Karpas-422 (cell line): ENCODE measurements around the gene PLOD3. TPM values are rescaled to one million over a fixed set of nuclear protein-coding genes. Genes with fewer than 3 reads are reported as not detected.

ENCODE experiments used
- DNase-seq: peaks from one replicate; pipeline ENCODE4 v3.0.0-alpha.2; 2015
- H2AFZ ChIP-seq: fragments of 200-600 bp; sonication (generic); 2 replicates; pipeline ENCODE4 v1.6.1; 2014; ENCODE audit warnings: antibody characterized with exemption, low read length, mixed read lengths
- H3K27ac ChIP-seq: fragments of 200-600 bp; sonication (generic); 2 replicates; pipeline ENCODE4 v1.5.1; 2014; ENCODE audit warnings: mild to moderate bottlenecking, low read length, moderate library complexity
- H3K27me3 ChIP-seq: fragments of 200-600 bp; sonication (generic); 2 replicates; pipeline ENCODE4 v1.6.1; 2014; ENCODE audit warnings: low read length, mixed read lengths
- H3K36me3 ChIP-seq: fragments of 200-600 bp; sonication (generic); 2 replicates; pipeline ENCODE4 v1.6.1; 2014; ENCODE audit warnings: low read length, mixed read lengths; ENCODE audit not compliant: insufficient read depth
- H3K4me1 ChIP-seq: fragments of 200-600 bp; sonication (generic); 2 replicates; pipeline ENCODE4 v1.6.1; 2014; ENCODE audit warnings: mild to moderate bottlenecking, low read length, mixed read lengths
- H3K4me2 ChIP-seq: fragments of 200-600 bp; sonication (generic); 2 replicates; pipeline ENCODE4 v1.6.1; 2014; ENCODE audit warnings: low read length, low read depth, mild to moderate bottlenecking; ENCODE audit not compliant: poor library complexity, severe bottlenecking
- H3K4me3 ChIP-seq: fragments of 200-600 bp; sonication (generic); 2 replicates; pipeline ENCODE4 v1.5.1; 2014; ENCODE audit warnings: mild to moderate bottlenecking, antibody characterized with exemption, low read length, mixed read lengths
- H3K79me2 ChIP-seq: fragments of 200-600 bp; sonication (generic); 2 replicates; pipeline ENCODE4 v1.6.1; 2014; ENCODE audit warnings: mild to moderate bottlenecking, low read length, mixed read lengths
- H3K9ac ChIP-seq: fragments of 200-600 bp; sonication (generic); 2 replicates; pipeline ENCODE4 v1.6.0; 2014; ENCODE audit warnings: low read length
- H3K9me2 ChIP-seq: fragments of 200-600 bp; sonication (generic), shearing (Covaris generic); replicated peaks from 2 replicates; pipeline ENCODE4 v1.6.0; 2014; ENCODE audit warnings: mild to moderate bottlenecking, low read length, moderate library complexity; ENCODE audit not compliant: insufficient read depth
- H3K9me3 ChIP-seq: fragments of 300-700, 200-600 bp; sonication (generic); 2 replicates; pipeline ENCODE4 v1.6.1; 2014; ENCODE audit warnings: low read length, mixed read lengths
- H4K20me1 ChIP-seq: fragments of 200-600 bp; sonication (generic); 2 replicates; pipeline ENCODE4 v1.6.1; 2014; ENCODE audit warnings: mild to moderate bottlenecking, antibody characterized with exemption, low read length, low read depth; ENCODE audit not compliant: insufficient read depth
- total RNA-seq: library from RNA; depleted of rRNA; stranded (reverse); fragments of >200 nt; shearing (Covaris generic); gene quantifications from 2 replicates; pipeline ENCODE4 v1.2.3, GENCODE V29; 2014; ENCODE audit warnings: low replicate concordance

PLOD3 gene
- total RNA-seq, 1 experiment from 2014 or later, result 11.1 TPM

GRCh38 chr7:101186844-101187428, 30.4 kb downstream of the PLOD3 start:
- Histone ChIP-seq H3K9me3 (no peaks in the 10 kb centered on the region), H3K79me2 (no peaks in the 10 kb centered on the region), H3K9me2 (no peaks in the 10 kb centered on the region), H3K9ac (no peak overlapping the region), H3K36me3 (no peaks in the 10 kb centered on the region), H3K27ac (no peak overlapping the region), H3K27me3 (no peaks in the 10 kb centered on the region), H3K4me3 (no peak overlapping the region), H2AFZ (no peak overlapping the region), H3K4me2 (no peak overlapping the region), H3K4me1 (peaks cover 6% of the 10 kb centered on the region), H4K20me1 (no peaks in the 10 kb centered on the region)
- DNase-seq, result peak; percentile 54

- no peak overlapping the region for H2AFZ ChIP-seq
- no peak overlapping the region for H3K9ac ChIP-seq
- H3K4me3 ChIP-seq, result no peak overlapping the region
Observed at GRCh38 chr7:101186194-101186593, 31.2 kb downstream of the PLOD3 start.

GRCh38 chr7:101185258-101185839, 32.0 kb downstream of the PLOD3 start:
- no peaks in the 10 kb centered on the region for H3K27me3 ChIP-seq
- H3K79me2 ChIP-seq, result no peaks in the 10 kb centered on the region
- H3K27ac ChIP-seq, result no peak overlapping the region
- H3K9me3 ChIP-seq, result no peaks in the 10 kb centered on the region
- no peak overlapping the region for H3K4me2 ChIP-seq
- H4K20me1 ChIP-seq, result no peaks in the 10 kb centered on the region
- H3K9me2 ChIP-seq, result no peaks in the 10 kb centered on the region
- H3K9ac ChIP-seq, result no peak overlapping the region
- H3K4me3 ChIP-seq, result no peak overlapping the region
- H3K36me3 ChIP-seq, result no peaks in the 10 kb centered on the region
- H2AFZ ChIP-seq, result no peak overlapping the region
- H3K4me1 ChIP-seq, result peaks cover 7% of the 10 kb centered on the region
- no peak for DNase-seq

More at GRCh38 chr7:101186194-101186593, 31.2 kb downstream of the PLOD3 start:
- no peak overlapping the region for H3K4me2 ChIP-seq
- no peaks in the 10 kb centered on the region for H3K27me3 ChIP-seq
- H4K20me1 ChIP-seq, result no peaks in the 10 kb centered on the region
- H3K27ac ChIP-seq, result no peak overlapping the region
- no peaks in the 10 kb centered on the region for H3K36me3 ChIP-seq
- H3K4me1 ChIP-seq, result peaks cover 7% of the 10 kb centered on the region
- no peaks in the 10 kb centered on the region for H3K79me2 ChIP-seq
- DNase-seq, result no peak
- H3K9me3 ChIP-seq, result no peaks in the 10 kb centered on the region
- H3K9me2 ChIP-seq, result no peaks in the 10 kb centered on the region

- H4K20me1 ChIP-seq, result no peaks in the 10 kb centered on the region
- DNase-seq, result no peak
Observed at GRCh38 chr7:101180130-101180755, 37.1 kb downstream of the PLOD3 start, which contains the start of gene NAT16. TSS of gene NAT16 (minus strand) at chr7:101180293. CDS start at chr7:101174807, 5,486 bp downstream.

GRCh38 chr7:101179713-101180112, 37.7 kb downstream of the PLOD3 start:
- H3K79me2 ChIP-seq, result no peaks in the 10 kb centered on the region
- H3K27me3 ChIP-seq, result no peaks in the 10 kb centered on the region
- no peaks in the 10 kb centered on the region for H3K36me3 ChIP-seq
- no peak overlapping the region for H3K4me2 ChIP-seq
- H3K9me3 ChIP-seq, result no peaks in the 10 kb centered on the region
- no peaks in the 10 kb centered on the region for H4K20me1 ChIP-seq
- H2AFZ ChIP-seq, result no peak overlapping the region
- no peaks in the 10 kb centered on the region for H3K9me2 ChIP-seq
- DNase-seq, result no peak
- peaks cover 7% of the 10 kb centered on the region for H3K4me1 ChIP-seq
- H3K9ac ChIP-seq, result no peak overlapping the region
- no peak overlapping the region for H3K4me3 ChIP-seq
- no peak overlapping the region for H3K27ac ChIP-seq

More at GRCh38 chr7:101180130-101180755, 37.1 kb downstream of the PLOD3 start, which contains the start of gene NAT16:
- Histone ChIP-seq H3K4me2 (no peak within 1 kb of the TSS), H3K27me3 (no peaks in the 10 kb centered on the region), H2AFZ (no peak within 1 kb of the TSS), H3K79me2 (no peaks in the 10 kb centered on the region), H3K9ac (no peak within 1 kb of the TSS), H3K36me3 (no peaks in the 10 kb centered on the region), H3K4me1 (peaks cover 7% of the 10 kb centered on the region), H3K9me2 (no peaks in the 10 kb centered on the region), H3K27ac (no peak within 1 kb of the TSS), H3K9me3 (no peaks in the 10 kb centered on the region), H3K4me3 (no peak within 1 kb of the TSS)

- Histone ChIP-seq H3K9me2 (no peaks in the 10 kb centered on the region), H3K27ac (no peak overlapping the region), H3K27me3 (no peaks in the 10 kb centered on the region), H3K9me3 (no peaks in the 10 kb centered on the region), H3K36me3 (no peaks in the 10 kb centered on the region), H4K20me1 (no peaks in the 10 kb centered on the region), H3K4me1 (peaks cover 7% of the 10 kb centered on the region), H2AFZ (no peak overlapping the region), H3K4me3 (no peak overlapping the region), H3K79me2 (no peaks in the 10 kb centered on the region), H3K9ac (no peak overlapping the region), H3K4me2 (no peak overlapping the region)
- DNase-seq, result no peak
Observed at GRCh38 chr7:101179117-101179516, 38.3 kb downstream of the PLOD3 start.

GRCh38 chr7:101177644-101178043, 39.7 kb downstream of the PLOD3 start:
- Histone ChIP-seq H3K4me1 (peaks cover 5% of the 10 kb centered on the region), H3K27ac (no peak overlapping the region), H4K20me1 (no peaks in the 10 kb centered on the region), H2AFZ (no peak overlapping the region), H3K9me3 (no peaks in the 10 kb centered on the region), H3K79me2 (no peaks in the 10 kb centered on the region), H3K27me3 (no peaks in the 10 kb centered on the region), H3K4me2 (no peak overlapping the region), H3K4me3 (no peak overlapping the region), H3K36me3 (no peaks in the 10 kb centered on the region), H3K9me2 (no peaks in the 10 kb centered on the region), H3K9ac (no peak overlapping the region)
- DNase-seq, result no peak

GRCh38 chr7:101175664-101176063, 41.7 kb downstream of the PLOD3 start:
- no peak for DNase-seq
- Histone ChIP-seq H4K20me1 (no peaks in the 10 kb centered on the region), H3K36me3 (no peaks in the 10 kb centered on the region), H2AFZ (no peak overlapping the region), H3K4me3 (no peak overlapping the region), H3K4me1 (no peaks in the 10 kb centered on the region), H3K9me3 (no peaks in the 10 kb centered on the region), H3K79me2 (no peaks in the 10 kb centered on the region), H3K27ac (no peak overlapping the region), H3K4me2 (no peak overlapping the region), H3K9me2 (no peaks in the 10 kb centered on the region), H3K27me3 (no peaks in the 10 kb centered on the region), H3K9ac (no peak overlapping the region)
